Esophagus muscularis mucosa (tissue), 4 donors: ENCODE data around the gene NGEF. TPM values are rescaled to one million over a fixed set of nuclear protein-coding genes. Genes with fewer than 3 reads are reported as not detected.

ENCODE experiments used
- DNase-seq: peaks from one replicate; pipeline ENCODE4 v3.0.0-alpha.2; 2017; ENCODE audit errors: extremely low spot score
- H3K27ac ChIP-seq, 4 donors: fragments of 200-600 bp; sonication (generic); replicated peaks in 1 of 4; 1 replicate in 3 of 4; 2 replicates in 1 of 4; pipeline ENCODE4 v1.5.1; 2016 to 2019; ENCODE audit warnings: mild to moderate bottlenecking in 1 of 4
- H3K27me3 ChIP-seq, 4 donors: fragments of 200-600 bp; sonication (generic); one replicate each; pipeline versions ENCODE4 v1.5.1 to v1.6.0; 2016 to 2019
- H3K36me3 ChIP-seq, 4 donors: fragments of 200-600 bp; sonication (generic); one replicate each; pipeline ENCODE4 v1.5.1; 2016 to 2019
- H3K4me1 ChIP-seq, 4 donors: fragments of 200-600 bp; sonication (generic); one replicate each; pipeline ENCODE4 v1.5.1; 2016 to 2019
- H3K4me3 ChIP-seq, 4 donors: fragments of 200-600 bp; sonication (generic); 1 replicate in 2 of 4; 2 replicates in 2 of 4; pipeline ENCODE4 v1.5.1; 2016 to 2019; ENCODE audit warnings: mild to moderate bottlenecking in 4 of 4, moderate library complexity in 1 of 4
- H3K9me3 ChIP-seq, 4 donors: fragments of 200-600 bp; sonication (generic); 1 replicate in 3 of 4; 2 replicates in 1 of 4; pipeline ENCODE4 v1.5.1; 2016 to 2019
- CTCF ChIP-seq, 3 experiments: fragments of 200-600 bp in 2 of 3; fragments of 450-650 bp in 1 of 3; sonication (generic) in 2 of 3; IDR thresholded peaks; one replicate each; pipeline ENCODE4 v1.5.1; 2017 to 2019; ENCODE audit warnings: antibody characterized with exemption in 3 of 3, mild to moderate bottlenecking in 2 of 3, moderate library complexity in 1 of 3
- EP300 ChIP-seq: sonication (generic); formaldehyde crosslinking; IDR thresholded peaks from one replicate; pipeline ENCODE4 v1.6.1; 2017; ENCODE audit warnings: antibody characterized with exemption
- POLR2A ChIP-seq: fragments of 450-650 bp; IDR thresholded peaks from one replicate; pipeline ENCODE4 v1.6.1; 2017; ENCODE audit warnings: antibody characterized with exemption, moderate library complexity, mild to moderate bottlenecking, low read depth
- POLR2AphosphoS5 ChIP-seq, 2 donors: sonication (generic); formaldehyde crosslinking; IDR thresholded peaks; one replicate each; pipeline ENCODE4 v1.6.1; 2017; ENCODE audit warnings: antibody characterized with exemption in 2 of 2
- WGBS: methylation state at CpG from one replicate; pipeline ENCODE4 v1.1.5; 2018; 5-methylcytosine and 5-hydroxymethylcytosine counted together
- intact Hi-C: fragments of 100-400 bp; cut with DNase I; formaldehyde crosslinking; loops from one replicate; pipeline ENCODE4 v1.15.1; 2023
- total RNA-seq, 4 donors: library from RNA; depleted of rRNA; stranded (reverse); fragments of >200 nt; gene quantifications; one replicate each; pipeline versions ENCODE4 v1.1.0 to v1.2.1, GENCODE V29; 2016

NGEF gene
- total RNA-seq, 4 donors from 2014 or later, result 0.33 to 0.98 (median 0.52) TPM; not detected in 1

- H3K27ac ChIP-seq, result no peak overlapping the region
- no peaks in the 10 kb centered on the region for H3K27me3 ChIP-seq
- peaks cover 0 to 5% (median 0%) of the 10 kb centered on the region in 4 donors for H3K36me3 ChIP-seq
- DNase-seq, result no peak
- TF ChIP-seq EP300 (no peak), POLR2A (no peak)
- no peaks in the 10 kb centered on the region for H3K9me3 ChIP-seq
- intact Hi-C loops, result no loop called here
- 77% methylated on average over 15 of the region's 15 CpGs for WGBS
- no peak overlapping the region for H3K4me3 ChIP-seq
- H3K4me1 ChIP-seq, result no peaks in the 10 kb centered on the region
Observed at GRCh38 chr2:232869138-232870017, 143.7 kb downstream of the NGEF start.

GRCh38 chr2:232866104-232866503 is 147.0 kb downstream of the NGEF start:
- WGBS, result 82% methylated on average over 4 of the region's 4 CpGs
- H3K36me3 ChIP-seq, result peaks cover 0 to 13% (median 5%) of the 10 kb centered on the region in 4 donors
- TF ChIP-seq EP300, result no peak
- TF ChIP-seq CTCF (IDR thresholded peaks at IDR 0.05), result no peak
- no peak for TF ChIP-seq POLR2AphosphoS5 (IDR thresholded peaks at IDR 0.05)
- TF ChIP-seq POLR2A, result no peak
- H3K4me3 ChIP-seq, result no peak overlapping the region
- DNase-seq, result no peak
- intact Hi-C loops, result no loop called here
- H3K27ac ChIP-seq, result no peak overlapping the region
- H3K4me1 ChIP-seq, result no peaks in the 10 kb centered on the region
- no peaks in the 10 kb centered on the region for H3K27me3 ChIP-seq
- no peaks in the 10 kb centered on the region for H3K9me3 ChIP-seq

GRCh38 chr2:232865165-232865564 is 147.9 kb downstream of the NGEF start:
- intact Hi-C loops, result no loop called here
- H3K4me1 ChIP-seq, result no peaks in the 10 kb centered on the region
- no peak overlapping the region for H3K4me3 ChIP-seq
- no peak for TF ChIP-seq POLR2AphosphoS5 (IDR thresholded peaks at IDR 0.05)
- no peak for TF ChIP-seq EP300
- DNase-seq, result no peak
- H3K9me3 ChIP-seq, result no peaks in the 10 kb centered on the region
- no peaks in the 10 kb centered on the region for H3K27me3 ChIP-seq
- peaks cover 0 to 20% (median 5%) of the 10 kb centered on the region in 4 donors for H3K36me3 ChIP-seq
- 100% methylated on average over 1 of the region's 1 CpG for WGBS
- H3K27ac ChIP-seq, result no peak overlapping the region

GRCh38 chr2:232863996-232864395 is 149.1 kb downstream of the NGEF start:
- Histone ChIP-seq H3K27me3 (no peaks in the 10 kb centered on the region), H3K27ac (no peak overlapping the region), H3K9me3 (no peaks in the 10 kb centered on the region), H3K36me3 (peaks cover 6 to 29% (median 11%) of the 10 kb centered on the region in 4 donors), H3K4me1 (no peaks in the 10 kb centered on the region), H3K4me3 (no peak overlapping the region)
- intact Hi-C loops, result no loop called here
- WGBS, result 93% methylated on average over 2 of the region's 2 CpGs
- TF ChIP-seq CTCF (IDR thresholded peaks at IDR 0.05) (no peak), EP300 (no peak), POLR2AphosphoS5 (IDR thresholded peaks at IDR 0.05) (no peak), POLR2A (no peak)
- peak; percentile 47 for DNase-seq

- intact Hi-C loops, result no loop called here
- Histone ChIP-seq H3K27me3 (no peaks in the 10 kb centered on the region), H3K9me3 (no peaks in the 10 kb centered on the region), H3K36me3 (peaks cover 33 to 55% (median 37%) of the 10 kb centered on the region in 4 donors), H3K27ac (no peak overlapping the region), H3K4me3 (no peak overlapping the region), H3K4me1 (no peaks in the 10 kb centered on the region)
- WGBS, result 97% methylated on average over 5 of the region's 5 CpGs
- DNase-seq, result no peak
- no peak for TF ChIP-seq EP300
- no peak for TF ChIP-seq POLR2A
- TF ChIP-seq CTCF (IDR thresholded peaks at IDR 0.05), result no peak
- no peak for TF ChIP-seq POLR2AphosphoS5 (IDR thresholded peaks at IDR 0.05)
Observed at GRCh38 chr2:232861353-232861752, 151.7 kb downstream of the NGEF start.
